K562 (cell line): ENCODE data around the gene DPEP1. TPM values are rescaled to one million over a fixed set of nuclear protein-coding genes. Genes with fewer than 3 reads are reported as not detected.

Experiments
- DIDO1 ChIP-seq: fragments of 450-650 bp; IDR thresholded peaks from 2 replicates; pipeline ENCODE4 v1.6.1; 2016; ENCODE audit warnings: low read depth, missing biosample characterization, missing genetic modification characterization
- EP400 ChIP-seq: fragments of 450-650 bp; IDR thresholded peaks from 2 replicates; pipeline ENCODE4 v1.6.1; 2017; ENCODE audit warnings: antibody characterized with exemption, mild to moderate bottlenecking, moderate library complexity
- ETV6 ChIP-seq, 3 experiments: fragments of 150-350 bp in 1 of 3; sonication (generic) in 1 of 3; formaldehyde crosslinking in 1 of 3; IDR thresholded peaks; 2 replicates each; pipeline versions ENCODE4 v1.6.1 to v1.8.0; 2014 to 2022; ENCODE audit warnings: borderline replicate concordance in 2 of 3, low read depth in 2 of 3, antibody characterized with exemption in 1 of 3, low read length in 1 of 3, mild to moderate bottlenecking in 1 of 3, missing genetic modification reagents in 1 of 3
- HINFP ChIP-seq: fragments of 450-650 bp; conservative IDR thresholded peaks from 2 replicates; pipeline ENCODE4 v1.6.1; 2016; ENCODE audit warnings: missing genetic modification characterization, low read depth, mild to moderate bottlenecking, control low read depth, missing compliant biosample characterization
- IRF9 ChIP-seq: fragments of 450-650 bp; IDR thresholded peaks from 2 replicates; pipeline ENCODE4 v1.6.1; 2016; ENCODE audit warnings: missing biosample characterization, missing genetic modification characterization
- PRDM10 ChIP-seq: fragments of 450-650 bp; IDR thresholded peaks from 2 replicates; pipeline ENCODE4 v1.6.1; 2018; ENCODE audit not compliant: partially characterized antibody
- RCOR1 ChIP-seq, 2 experiments: IDR thresholded peaks; 2 replicates each; pipeline ENCODE4 v1.6.1; 2012; ENCODE audit warnings: low read depth in 2 of 2, low read length in 2 of 2, borderline replicate concordance in 1 of 2, improper control_type of control experiment in 1 of 2
- RHOXF2B ChIP-seq: fragments of 250-450 bp; sonication (Bioruptor Pico); conservative IDR thresholded peaks from 2 replicates; pipeline ENCODE4 v1.5.1; 2021
- SFPQ ChIP-seq: fragments of 200-400 bp; formaldehyde crosslinking; IDR thresholded peaks from 2 replicates; pipeline ENCODE4 v1.6.1; 2017; ENCODE audit warnings: mild to moderate bottlenecking, low read depth, low read length, moderate library complexity
- THRAP3 ChIP-seq: fragments of 450-650 bp; IDR thresholded peaks from 2 replicates; pipeline ENCODE4 v1.6.1; 2016; ENCODE audit warnings: mild to moderate bottlenecking, inconsistent platforms, borderline replicate concordance
- THRB ChIP-seq: fragments of 450-650 bp; formaldehyde crosslinking; conservative IDR thresholded peaks from 2 replicates; pipeline ENCODE4 v1.4.0; 2022; ENCODE audit warnings: mild to moderate bottlenecking, missing genetic modification characterization
- ZNF766 ChIP-seq: fragments of 200-800 bp; sonication (Bioruptor generic); conservative IDR thresholded peaks from 2 replicates; pipeline ENCODE4 v1.6.1; 2016; ENCODE audit warnings: missing genetic modification characterization, missing compliant biosample characterization
- polyA plus RNA-seq, 8 experiments: library from polyadenylated mRNA; depleted of rRNA in 4 of 8; stranded (reverse) in 5 of 8; unstranded in 3 of 8; fragments of >200 nt; fragmentation: Nextera tagmentation in 2 of 8; fragmentation: Illumina TruSeq in 1 of 8; extraction: Ambion mirVana in 2 of 8; extraction: Trizol in 1 of 8; gene quantifications; 2 replicates each; pipeline versions ENCODE4 v1.2.1 to v1.2.3, GENCODE V29; 2011 to 2014; ENCODE audit warnings: inconsistent platforms in 1 of 8, missing spikeins in 1 of 8
- total RNA-seq, 7 experiments: library from RNA; depleted of rRNA in 6 of 7; stranded (reverse); fragments of >200 nt in 6 of 7; fragmentation: Illumina TruSeq in 2 of 7; extraction: Trizol in 2 of 7; gene quantifications; 2 replicates each; pipeline versions ENCODE4 v1.2.1 to v1.2.3, GENCODE V29; 2011 to 2021; ENCODE audit warnings: low replicate concordance in 1 of 7

DPEP1 gene
- total and polyA plus RNA-seq, 9 of the 15 experiments (the other 6 are each of a cell fraction or from before 2014, with no cell fraction given): 0.14 to 0.31 (median 0.20) TPM; not detected in 6

- TF ChIP-seq THRB (CRISPR knock-in tag): no peak
- TF ChIP-seq THRAP3: no peak
- no peak for TF ChIP-seq SFPQ
- no peak for TF ChIP-seq DIDO1 (tag)
- no peak; a peak in 1 of 4 replicates for TF ChIP-seq ETV6 (IDR thresholded peaks at IDR 0.05; ENCODE audit: borderline replicate concordance in 1 of 2, low read depth in 2 of 2, low read length in 1 of 2)
- TF ChIP-seq ETV6 (CRISPR knock-in tag; IDR thresholded peaks at IDR 0.05; ENCODE audit: borderline replicate concordance): no peak
- no peak for TF ChIP-seq IRF9
- TF ChIP-seq RCOR1 (IDR thresholded peaks at IDR 0.05; ENCODE audit: borderline replicate concordance in 1 of 2, low read depth in 2 of 2, low read length in 2 of 2): no peak; a peak in 1 of 4 replicates
- TF ChIP-seq HINFP: no peak
- TF ChIP-seq ZNF766: no peak
- no peak for TF ChIP-seq RHOXF2B (CRISPR knock-in tag)
- no peak for TF ChIP-seq PRDM10
- peak; percentile 76; the same call in 1 of the 2 replicates for TF ChIP-seq EP400
These were observed 44.2 kb downstream of the DPEP1 start, which contains the start of the genes CHMP1A and SPATA33 (continued) for GRCh38 chr16:89657442-89658220.
